Stimulated activated CD4-positive, alpha-beta T cell treated with anti-CD3 and anti-CD28 coated beads, Interleukin-1b, Interleukin-23, amount 100 ng/mL, for 4 hours (primary cell): ENCODE results near the gene C12orf75.
"Not testable (repeated sequence)": the region's sequence is repeated elsewhere in the genome, so short reads cannot be mapped to it uniquely, and the experiment has no call there.

Experiments used
- DNase-seq, 2 donors: peaks; one replicate each; pipeline ENCODE4 v3.0.0-alpha.2; 2020; ENCODE audit warnings: low read depth in 2 of 2

Gene C12orf75

GRCh38 chr12:105335856-105336255 is 5.4 kb downstream of the C12orf75 start:
- no peak for DNase-seq

- DNase-seq = no peak
Observed at GRCh38 chr12:105336411-105336810, 5.9 kb downstream of the C12orf75 start.

GRCh38 chr12:105337391-105337790 is 6.9 kb downstream of the C12orf75 start:
- DNase-seq = no peak

- no peak for DNase-seq
Observed at GRCh38 chr12:105338966-105339365, 8.5 kb downstream of the C12orf75 start.

GRCh38 chr12:105341010-105341409 is 10.5 kb downstream of the C12orf75 start:
- DNase-seq = no peak

- not testable (repeated sequence) for DNase-seq
Observed at GRCh38 chr12:105341620-105342019, 11.1 kb downstream of the C12orf75 start.

GRCh38 chr12:105342464-105342863 is 12.0 kb downstream of the C12orf75 start:
- no peak for DNase-seq

- DNase-seq = no peak
Observed at GRCh38 chr12:105343836-105344235, 13.3 kb downstream of the C12orf75 start.

- no peak for DNase-seq
Observed at GRCh38 chr12:105347499-105347898, 17.0 kb downstream of the C12orf75 start.

GRCh38 chr12:105348142-105348541 is 17.7 kb downstream of the C12orf75 start:
- DNase-seq = no peak

GRCh38 chr12:105348561-105348960 is 18.1 kb downstream of the C12orf75 start:
- no peak for DNase-seq

- DNase-seq = no peak
Observed at GRCh38 chr12:105349138-105349537, 18.6 kb downstream of the C12orf75 start.

GRCh38 chr12:105351523-105351922 is 21.0 kb downstream of the C12orf75 start:
- DNase-seq = no peak

- no peak for DNase-seq
Observed at GRCh38 chr12:105352052-105352451, 21.6 kb downstream of the C12orf75 start.

GRCh38 chr12:105352940-105353635 is 22.6 kb downstream of the C12orf75 start:
- DNase-seq = no peak

GRCh38 chr12:105355752-105356151 is 25.3 kb downstream of the C12orf75 start:
- DNase-seq = no peak

- DNase-seq = no peak
Observed at GRCh38 chr12:105357162-105357691, 26.7 kb downstream of the C12orf75 start.

GRCh38 chr12:105358789-105359188 is 28.3 kb downstream of the C12orf75 start:
- no peak for DNase-seq

GRCh38 chr12:105359856-105360255 is 29.4 kb downstream of the C12orf75 start:
- DNase-seq = no peak

- no peak for DNase-seq
Observed at GRCh38 chr12:105363890-105364289, 33.4 kb downstream of the C12orf75 start.

- DNase-seq = no peak
Observed at GRCh38 chr12:105365231-105365630, 34.7 kb downstream of the C12orf75 start.

GRCh38 chr12:105368047-105368646 is 37.7 kb downstream of the C12orf75 start:
- DNase-seq = no peak

GRCh38 chr12:105369014-105369413 is 38.5 kb downstream of the C12orf75 start:
- DNase-seq = no peak
